IMR-90 (cell line): ENCODE data around the gene DIP2B. TPM values are rescaled to one million over a fixed set of nuclear protein-coding genes. Genes with fewer than 3 reads are reported as not detected.

Source experiments
- CHD1 ChIP-seq: IDR thresholded peaks from 2 replicates; pipeline ENCODE4 v1.6.1; 2012; ENCODE audit warnings: low read depth, low read length, improper control_type of control experiment
- FOS ChIP-seq: fragments of 150-350 bp; IDR thresholded peaks from 2 replicates; pipeline ENCODE4 v1.6.1; 2016; ENCODE audit warnings: low read depth, low read length
- USF2 ChIP-seq: fragments of 150-350 bp; IDR thresholded peaks from 2 replicates; pipeline ENCODE4 v1.6.1; 2017; ENCODE audit warnings: mild to moderate bottlenecking, antibody characterized with exemption, low read length, low read depth
- polyA plus RNA-seq, 3 experiments: library from polyadenylated mRNA; depleted of rRNA; stranded (reverse); fragments of >200 nt; gene quantifications; 2 replicates each; pipeline ENCODE4 v1.2.3, GENCODE V29; 2012; ENCODE audit warnings: low replicate concordance in 1 of 3
- total RNA-seq: library from RNA; depleted of rRNA; stranded (reverse); fragments of >200 nt; gene quantifications from 2 replicates; pipeline ENCODE4 v1.2.3, GENCODE V29; 2012

Gene DIP2B
- total and polyA plus RNA-seq, 2 of the 4 experiments (the other 2 are of a cell fraction) = 7.7 to 12.9 TPM

GRCh38 chr12:50763639-50764285 lies 259.0 kb downstream of the DIP2B start, which contains the start of gene ATF1 (continued):
- TF ChIP-seq USF2 = peak; percentile 98
- TF ChIP-seq CHD1 = no peak
- TF ChIP-seq FOS = peak; percentile 7; the same call in 1 of the 2 replicates
